Islet precursor cell (in vitro differentiated cells): ENCODE measurements around the gene BCL6B.

Source experiments
- DNase-seq: peaks from one replicate; pipeline ENCODE4 v3.0.0-alpha.2; 2018

BCL6B gene

DNA sequence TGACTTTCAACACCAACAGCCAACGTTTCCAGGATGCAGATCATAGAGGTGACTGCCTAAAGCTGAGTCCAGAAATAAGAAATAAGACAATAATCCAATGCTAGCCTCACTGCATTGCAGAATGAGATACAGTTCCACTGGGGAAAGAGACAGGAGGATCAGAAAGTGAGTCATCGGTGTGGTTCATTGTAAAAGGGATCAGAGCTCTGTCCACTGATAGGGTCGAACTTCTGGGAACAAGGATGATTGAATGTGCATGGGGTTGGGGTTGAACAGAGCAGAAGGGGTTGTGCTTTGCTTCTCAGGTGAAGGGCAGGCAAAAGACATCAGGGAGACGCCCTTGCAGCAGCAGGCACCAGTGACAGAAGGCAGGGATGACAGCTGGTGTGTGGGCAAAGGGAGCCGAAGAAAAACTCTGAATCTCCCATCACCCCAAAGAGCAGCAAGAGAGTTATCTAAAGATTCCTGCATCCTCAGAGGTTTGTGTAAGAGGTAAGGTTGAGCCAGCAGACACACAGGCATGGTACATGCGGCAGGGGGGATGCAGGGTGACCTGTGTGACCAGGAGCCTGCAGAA is 40.8 kb downstream of the BCL6B start:
- no peak for DNase-seq

DNA sequence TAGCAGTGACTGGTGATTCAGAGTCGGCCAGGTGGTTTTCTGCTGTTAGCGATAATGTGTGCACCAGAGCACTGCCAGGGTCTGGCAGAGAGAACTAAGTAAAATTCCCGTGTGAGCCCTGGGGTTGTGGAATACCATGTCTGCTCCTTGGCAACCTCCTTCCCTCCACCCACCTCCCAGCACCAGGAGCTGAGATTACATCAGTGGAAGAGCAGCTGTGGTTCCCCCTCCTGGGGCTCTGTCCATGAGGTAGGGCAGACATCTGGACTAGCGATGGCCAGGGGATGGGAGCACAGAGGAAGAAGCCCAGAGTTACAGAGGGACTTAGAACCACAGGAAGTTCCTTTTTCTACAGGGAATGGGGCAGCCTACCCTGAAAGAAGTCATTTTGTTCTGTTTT is 41.4 kb downstream of the BCL6B start:
- no peak for DNase-seq

DNA sequence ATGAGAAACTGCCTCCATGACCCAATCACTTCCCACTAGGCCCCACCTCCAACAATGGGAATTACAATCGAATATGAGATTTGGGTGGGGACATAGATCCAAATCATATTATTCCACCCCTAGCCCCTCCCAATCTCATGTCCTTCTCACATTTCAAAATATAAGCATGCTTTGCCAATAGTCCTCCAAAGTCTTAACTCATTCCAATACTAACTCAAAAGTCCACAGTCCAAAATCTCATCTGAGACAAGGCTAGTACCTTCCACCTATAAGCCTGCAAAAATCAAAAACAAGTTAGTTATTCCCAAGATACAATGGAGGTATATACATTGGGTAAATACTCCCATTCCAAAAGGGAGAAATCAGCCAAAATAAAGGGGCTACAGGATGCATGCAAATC is 44.3 kb downstream of the BCL6B start:
- no peak for DNase-seq

DNA sequence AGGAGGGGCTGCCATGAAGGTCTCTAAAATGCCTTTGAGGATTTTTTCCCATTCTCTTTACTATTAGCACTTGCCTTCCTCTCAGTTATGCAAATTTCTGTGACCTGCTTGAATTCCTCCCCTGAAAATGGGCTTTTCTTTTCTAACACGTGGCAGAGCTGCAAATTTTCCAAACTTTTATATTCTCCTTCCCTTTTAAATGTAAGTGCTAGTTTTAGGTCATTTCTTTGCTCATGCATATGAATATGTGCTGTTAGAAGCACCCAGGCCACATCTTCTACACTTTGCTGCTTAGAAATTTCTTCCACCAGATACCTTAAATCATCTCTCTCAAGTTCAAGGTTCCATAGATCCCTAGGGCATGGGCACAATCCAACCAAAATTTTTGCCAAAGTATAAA is 45.4 kb downstream of the BCL6B start:
- no peak for DNase-seq

DNA sequence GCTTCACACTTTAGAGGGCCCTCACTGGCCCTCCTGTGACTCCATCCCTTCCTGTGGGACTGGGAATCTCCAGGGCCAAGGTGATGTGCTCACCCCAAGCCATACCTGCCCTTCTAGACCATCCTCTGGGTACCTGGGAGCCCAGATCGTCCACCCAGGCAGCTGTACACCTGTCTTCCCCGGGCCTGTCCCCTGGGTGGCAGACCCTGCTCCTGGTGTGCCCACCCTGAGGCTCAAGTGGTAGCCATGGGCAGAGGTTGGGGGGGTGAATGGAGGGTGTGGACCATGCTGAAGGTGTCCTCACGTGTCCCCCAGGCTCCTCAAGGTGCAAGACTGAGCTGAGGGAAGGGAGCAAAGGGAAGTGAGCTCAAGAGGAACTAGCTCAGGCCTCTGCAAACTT is 47.9 kb downstream of the BCL6B start:
- no peak for DNase-seq

DNA sequence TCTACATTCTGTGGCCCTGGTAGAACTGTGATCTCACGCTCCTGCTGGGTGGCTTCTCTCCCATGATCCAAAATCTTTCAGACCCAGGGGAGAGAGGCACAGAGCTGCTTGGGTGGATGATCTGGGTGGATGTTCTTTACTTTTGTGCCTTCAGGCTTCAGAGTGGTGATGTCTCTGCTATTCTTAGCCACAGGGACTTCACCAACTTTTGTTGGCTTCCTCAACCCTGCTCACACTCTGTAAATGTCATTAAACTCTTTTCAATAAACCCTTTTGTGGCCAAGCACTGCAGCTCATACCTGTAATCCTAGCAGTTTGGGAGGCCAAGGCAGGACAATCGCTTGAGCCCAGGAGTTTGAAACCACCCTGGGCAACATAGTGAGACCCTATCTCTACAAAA is 49.6 kb downstream of the BCL6B start:
- no peak for DNase-seq

DNA sequence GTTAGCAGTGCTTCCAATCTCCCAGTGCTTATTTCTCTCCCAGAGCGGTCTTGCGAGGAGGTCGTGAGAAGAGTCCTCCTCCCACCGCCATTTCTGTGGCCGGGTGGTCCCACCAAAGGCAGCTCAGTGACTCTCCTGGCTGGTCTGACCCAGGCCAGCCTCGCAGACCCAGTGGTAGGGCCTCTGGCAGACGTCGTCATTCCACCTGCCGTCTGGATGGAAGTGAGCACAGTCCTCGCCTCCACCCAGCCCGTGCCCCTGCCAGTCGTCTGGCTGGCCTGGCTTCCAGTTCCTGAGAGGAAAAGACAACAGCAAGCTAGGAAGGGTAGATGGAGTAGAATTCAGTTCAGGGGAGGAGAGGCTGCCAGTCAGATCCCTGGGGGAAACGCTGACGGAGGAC is 52.1 kb downstream of the BCL6B start:
- no peak for DNase-seq

DNA sequence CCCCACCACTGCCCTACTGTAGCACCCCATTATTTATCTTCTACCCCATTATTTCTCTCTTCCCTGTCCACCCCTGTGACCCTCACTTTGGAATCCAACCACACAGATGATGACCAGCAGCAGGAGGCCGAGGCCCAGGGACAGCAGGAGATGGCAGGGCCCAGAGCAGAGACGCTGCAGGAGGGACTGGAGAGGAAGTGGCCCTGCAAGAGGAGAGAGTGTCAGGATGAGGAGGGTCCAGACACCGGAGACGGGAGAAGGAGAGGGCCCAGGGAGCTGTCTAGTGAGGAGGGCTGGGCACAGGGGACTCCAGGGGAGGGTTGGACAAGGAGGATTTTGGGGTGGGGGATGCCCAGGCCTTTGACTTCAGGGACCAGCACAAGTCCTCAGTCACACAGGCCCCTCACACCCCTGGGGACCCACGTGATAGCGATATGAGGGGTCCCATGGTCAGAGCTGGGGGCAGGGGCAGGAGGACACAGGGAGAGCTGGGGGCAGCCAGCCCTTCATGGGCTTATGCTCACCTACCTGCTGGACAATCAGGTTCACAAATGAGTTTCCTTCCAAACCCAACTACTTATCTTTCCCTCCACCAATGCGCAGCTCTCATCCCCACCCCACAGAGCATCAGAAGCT is 55.2 kb downstream of the BCL6B start:
- no peak for DNase-seq

DNA sequence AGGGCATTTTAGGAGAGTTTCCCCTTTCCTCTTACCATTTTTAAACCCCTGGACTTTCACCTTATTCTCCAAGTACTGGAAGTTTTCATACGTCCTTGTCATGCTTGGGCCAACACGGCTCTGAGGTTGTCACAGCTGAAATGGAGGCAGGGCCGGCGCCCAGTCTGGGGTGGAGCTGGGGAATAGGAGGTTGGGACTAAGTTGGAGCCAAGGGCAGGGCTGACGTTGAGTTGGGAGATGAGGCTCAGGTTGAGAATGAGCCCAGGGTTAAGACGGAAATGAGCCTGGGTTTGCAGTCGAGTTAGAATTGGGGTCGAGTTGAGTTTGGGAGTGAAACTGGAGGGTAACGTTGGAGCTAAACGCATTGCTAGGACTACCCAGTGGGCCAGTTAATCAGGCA is 55.9 kb downstream of the BCL6B start:
- DNase-seq, result no peak
